Loucy (cell line): ENCODE measurements around the gene ZFY.

Source experiments
- H2AFZ ChIP-seq: fragments of 200-600 bp; sonication (generic); 2 replicates; pipeline ENCODE4 v1.6.0; 2016; ENCODE audit warnings: antibody characterized with exemption, mild to moderate bottlenecking, low read length, moderate library complexity
- H3F3A ChIP-seq: fragments of 200-600 bp; 2 replicates; pipeline ENCODE4 v1.6.0; 2016; ENCODE audit warnings: antibody characterized with exemption, low read depth, mild to moderate bottlenecking
- H3K27me3 ChIP-seq: fragments of 200-600 bp; sonication (generic); 2 replicates; pipeline ENCODE4 v1.6.1; 2014; ENCODE audit warnings: low read length, mild to moderate bottlenecking; ENCODE audit not compliant: insufficient read depth, poor library complexity, severe bottlenecking
- H3K36me3 ChIP-seq: fragments of 200-600 bp; sonication (generic); 2 replicates; pipeline ENCODE4 v1.6.1; 2016; ENCODE audit warnings: low read length; ENCODE audit not compliant: insufficient read depth
- H3K4me1 ChIP-seq: fragments of 200-600 bp; sonication (generic); 2 replicates; pipeline ENCODE4 v1.5.1; 2014; ENCODE audit warnings: low read length, mild to moderate bottlenecking; ENCODE audit not compliant: insufficient read depth, poor library complexity, severe bottlenecking
- H3K4me2 ChIP-seq: fragments of 200-600 bp; sonication (generic); 2 replicates; pipeline ENCODE4 v1.6.0; 2014; ENCODE audit warnings: antibody characterized with exemption, low read length, low read depth, mild to moderate bottlenecking; ENCODE audit not compliant: poor library complexity, severe bottlenecking
- H3K4me3 ChIP-seq: fragments of 200-600 bp; sonication (generic); 2 replicates; pipeline ENCODE4 v1.5.1; 2014; ENCODE audit warnings: low read length, mild to moderate bottlenecking, mixed read lengths; ENCODE audit not compliant: poor library complexity, severe bottlenecking
- H3K79me2 ChIP-seq: fragments of 200-600 bp; sonication (generic); 2 replicates; pipeline ENCODE4 v1.6.1; 2014; ENCODE audit warnings: low read length; ENCODE audit not compliant: insufficient read depth
- H3K9ac ChIP-seq: fragments of 200-600 bp; sonication (generic); 2 replicates; pipeline ENCODE4 v1.6.0; 2014; ENCODE audit warnings: mild to moderate bottlenecking, low read depth, low read length, moderate library complexity; ENCODE audit not compliant: poor library complexity, severe bottlenecking
- H3K9me2 ChIP-seq: fragments of 200-600 bp; sonication (generic); replicated peaks from 2 replicates; pipeline ENCODE4 v1.6.1; 2016; ENCODE audit warnings: low read depth, low read length, mixed read lengths
- H3K9me3 ChIP-seq: fragments of 200-600 bp; sonication (generic); 2 replicates; pipeline ENCODE4 v1.6.1; 2014; ENCODE audit warnings: mild to moderate bottlenecking, antibody characterized with exemption, low read length, low read depth; ENCODE audit not compliant: insufficient read depth
- H4K20me1 ChIP-seq: fragments of 200-600 bp; sonication (generic); 2 replicates; pipeline ENCODE4 v1.6.0; 2014; ENCODE audit warnings: antibody characterized with exemption, low read length, mild to moderate bottlenecking; ENCODE audit not compliant: insufficient read depth, poor library complexity, severe bottlenecking
- CTCF ChIP-seq: fragments of 200-600 bp; sonication (generic); conservative IDR thresholded peaks from 2 replicates; pipeline ENCODE4 v1.5.1; 2014; ENCODE audit warnings: mild to moderate bottlenecking, antibody characterized with exemption, low read length
- EZH2phosphoT487 ChIP-seq: fragments of 200-600 bp; IDR thresholded peaks from 2 replicates; pipeline ENCODE4 v1.6.1; 2018; ENCODE audit warnings: antibody characterized with exemption, mild to moderate bottlenecking, moderate library complexity, borderline replicate concordance

ZFY gene

GRCh38 chrY:3002190-3002589, 67.0 kb downstream of the ZFY start:
- H2AFZ ChIP-seq: no peak overlapping the region
- no peaks in the 10 kb centered on the region for H3K9me2 ChIP-seq
- H3K4me2 ChIP-seq: no peak overlapping the region
- H3K27me3 ChIP-seq: no peaks in the 10 kb centered on the region
- H3K9ac ChIP-seq: no peak overlapping the region
- TF ChIP-seq CTCF (no peak), EZH2phosphoT487 (no peak)
- no peaks in the 10 kb centered on the region for H3K4me1 ChIP-seq
- no peaks in the 10 kb centered on the region for H3K36me3 ChIP-seq
- no peaks in the 10 kb centered on the region for H3K9me3 ChIP-seq
- H3F3A ChIP-seq: no peaks in the 10 kb centered on the region
- no peaks in the 10 kb centered on the region for H3K79me2 ChIP-seq
- H4K20me1 ChIP-seq: no peaks in the 10 kb centered on the region
- no peak overlapping the region for H3K4me3 ChIP-seq

- no peaks in the 10 kb centered on the region for H3K4me1 ChIP-seq
- no peaks in the 10 kb centered on the region for H3K9me3 ChIP-seq
- no peak overlapping the region for H3K4me3 ChIP-seq
Measured at GRCh38 chrY:3002680-3003515, 67.7 kb downstream of the ZFY start.

GRCh38 chrY:3003516-3003830, 68.3 kb downstream of the ZFY start:
- Histone ChIP-seq H4K20me1 (no peaks in the 10 kb centered on the region), H3F3A (no peaks in the 10 kb centered on the region), H3K9ac (no peak overlapping the region), H3K9me3 (no peaks in the 10 kb centered on the region), H3K9me2 (no peaks in the 10 kb centered on the region), H3K4me1 (no peaks in the 10 kb centered on the region), H3K79me2 (no peaks in the 10 kb centered on the region), H3K36me3 (no peaks in the 10 kb centered on the region), H3K27me3 (no peaks in the 10 kb centered on the region), H3K4me2 (no peak overlapping the region), H3K4me3 (no peak overlapping the region), H2AFZ (no peak overlapping the region)
- TF ChIP-seq EZH2phosphoT487 (no peak), CTCF (no peak)

More at GRCh38 chrY:3002680-3003515, 67.7 kb downstream of the ZFY start:
- Histone ChIP-seq H3K9ac (no peak overlapping the region), H2AFZ (no peak overlapping the region), H3K36me3 (no peaks in the 10 kb centered on the region), H3K4me2 (no peak overlapping the region), H4K20me1 (no peaks in the 10 kb centered on the region), H3K27me3 (no peaks in the 10 kb centered on the region), H3K79me2 (no peaks in the 10 kb centered on the region), H3F3A (no peaks in the 10 kb centered on the region), H3K9me2 (no peaks in the 10 kb centered on the region)
- no peak for TF ChIP-seq EZH2phosphoT487
- no peak for TF ChIP-seq CTCF
